ENCODE results near the gene SEMA5A.

- TF ChIP-seq, protein P1, sequence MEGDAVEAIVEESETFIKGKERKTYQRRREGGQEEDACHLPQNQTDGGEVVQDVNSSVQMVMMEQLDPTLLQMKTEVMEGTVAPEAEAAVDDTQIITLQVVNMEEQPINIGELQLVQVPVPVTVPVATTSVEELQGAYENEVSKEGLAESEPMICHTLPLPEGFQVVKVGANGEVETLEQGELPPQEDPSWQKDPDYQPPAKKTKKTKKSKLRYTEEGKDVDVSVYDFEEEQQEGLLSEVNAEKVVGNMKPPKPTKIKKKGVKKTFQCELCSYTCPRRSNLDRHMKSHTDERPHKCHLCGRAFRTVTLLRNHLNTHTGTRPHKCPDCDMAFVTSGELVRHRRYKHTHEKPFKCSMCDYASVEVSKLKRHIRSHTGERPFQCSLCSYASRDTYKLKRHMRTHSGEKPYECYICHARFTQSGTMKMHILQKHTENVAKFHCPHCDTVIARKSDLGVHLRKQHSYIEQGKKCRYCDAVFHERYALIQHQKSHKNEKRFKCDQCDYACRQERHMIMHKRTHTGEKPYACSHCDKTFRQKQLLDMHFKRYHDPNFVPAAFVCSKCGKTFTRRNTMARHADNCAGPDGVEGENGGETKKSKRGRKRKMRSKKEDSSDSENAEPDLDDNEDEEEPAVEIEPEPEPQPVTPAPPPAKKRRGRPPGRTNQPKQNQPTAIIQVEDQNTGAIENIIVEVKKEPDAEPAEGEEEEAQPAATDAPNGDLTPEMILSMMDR (IDR thresholded peaks at IDR 0.05): no peak
- TF ChIP-seq POLR2A (IDR thresholded peaks at IDR 0.05): no peak
Measured at GRCh38 chr5:9490494-9491097, 55.3 kb downstream of the SEMA5A start.
